Psoas muscle (tissue), 8 donors: Measurements from ENCODE around the gene ATOH1. TPM values are rescaled to one million over a fixed set of nuclear protein-coding genes. Genes with fewer than 3 reads are reported as not detected.

Experiments
- ATAC-seq, 4 donors: fragments of 200-7000 bp; cut with Tn5 transposase; one replicate each; pipeline ENCODE4 v1.9.1; 2020; ENCODE audit warnings: moderate library complexity in 3 of 4, mild to moderate bottlenecking in 2 of 4
- DNase-seq, 2 donors: peaks; one replicate each; pipeline ENCODE4 v3.0.0-alpha.2; 2020
- H3K27ac ChIP-seq: fragments of 200-600 bp; one replicate; pipeline ENCODE4 v1.8.0; 2022
- H3K27me3 ChIP-seq, 3 donors: fragments of 200-600 bp in 1 of 3; one replicate each; pipeline versions ENCODE4 v1.6.1 to v1.8.0; 2013 to 2022; ENCODE audit warnings: low read length in 2 of 3, mild to moderate bottlenecking in 2 of 3, moderate library complexity in 1 of 3; ENCODE audit not compliant: insufficient read depth in 3 of 3
- H3K36me3 ChIP-seq, 2 donors: fragments of 200-600 bp in 1 of 2; one replicate each; pipeline versions ENCODE4 v1.6.1 to v1.8.0; 2013 to 2022; ENCODE audit warnings: low read depth in 1 of 2, mild to moderate bottlenecking in 1 of 2, moderate library complexity in 1 of 2; ENCODE audit not compliant: insufficient read depth in 1 of 2
- H3K4me1 ChIP-seq: fragments of 200-600 bp; one replicate; pipeline ENCODE4 v1.8.0; 2022
- H3K4me3 ChIP-seq: fragments of 200-600 bp; one replicate; pipeline ENCODE4 v1.8.0; 2022; ENCODE audit warnings: mild to moderate bottlenecking
- H3K9me3 ChIP-seq: fragments of 200-600 bp; one replicate; pipeline ENCODE4 v1.8.0; 2022
- CTCF ChIP-seq: fragments of 200-600 bp; IDR thresholded peaks from one replicate; pipeline ENCODE4 v1.8.0; 2022; ENCODE audit warnings: antibody characterized with exemption
- WGBS, 3 donors: extraction: QIAGEN DNeasy Blood & Tissue Kit; methylation state at CpG; one replicate each; pipeline versions ENCODE4 v1.1.6 to v1.1.7; 2013; 5-methylcytosine and 5-hydroxymethylcytosine counted together
- intact Hi-C, 2 donors: fragments of 100-400 bp; cut with DNase I; formaldehyde crosslinking; loops; one replicate each; pipeline versions ENCODE4 v1.11.0 to v1.14.2; 2022
- polyA plus RNA-seq, 3 donors: library from polyadenylated mRNA; stranded (reverse); fragments of 200-250 nt; gene quantifications; one replicate each; pipeline ENCODE4 v1.2.3, GENCODE V29; 2013
- total RNA-seq, 4 donors: library from RNA; stranded (reverse); fragmentation: NEBNext Ultra II Directional in 2 of 4; extraction: Animal tissue kit (Norgen Biotek cat#: 25700) in 2 of 4; gene quantifications; one replicate each; pipeline versions ENCODE4 v1.2.1 to v1.2.4, GENCODE V29; 2021 to 2023
- donor health status: healthy with polysubstance abuse.
- donor health status: DM: no; HTN: no; CAD: no; lungs with moderate emphysema.
- donor health status: Bipolar disorder and iron deficiency.
- donor health status: healthy.
- donor health status: DM: yes; HTN: yes; CAD: no.
- donor health status: DM: no; HTN: no; CAD: no.
- donor health status: DM: no; HTN: no; CAD: no.
- donor health status: DM: yes; HTN: yes; CAD: no.

The ATOH1 gene
- total and polyA plus RNA-seq, 7 donors = not detected

DNA sequence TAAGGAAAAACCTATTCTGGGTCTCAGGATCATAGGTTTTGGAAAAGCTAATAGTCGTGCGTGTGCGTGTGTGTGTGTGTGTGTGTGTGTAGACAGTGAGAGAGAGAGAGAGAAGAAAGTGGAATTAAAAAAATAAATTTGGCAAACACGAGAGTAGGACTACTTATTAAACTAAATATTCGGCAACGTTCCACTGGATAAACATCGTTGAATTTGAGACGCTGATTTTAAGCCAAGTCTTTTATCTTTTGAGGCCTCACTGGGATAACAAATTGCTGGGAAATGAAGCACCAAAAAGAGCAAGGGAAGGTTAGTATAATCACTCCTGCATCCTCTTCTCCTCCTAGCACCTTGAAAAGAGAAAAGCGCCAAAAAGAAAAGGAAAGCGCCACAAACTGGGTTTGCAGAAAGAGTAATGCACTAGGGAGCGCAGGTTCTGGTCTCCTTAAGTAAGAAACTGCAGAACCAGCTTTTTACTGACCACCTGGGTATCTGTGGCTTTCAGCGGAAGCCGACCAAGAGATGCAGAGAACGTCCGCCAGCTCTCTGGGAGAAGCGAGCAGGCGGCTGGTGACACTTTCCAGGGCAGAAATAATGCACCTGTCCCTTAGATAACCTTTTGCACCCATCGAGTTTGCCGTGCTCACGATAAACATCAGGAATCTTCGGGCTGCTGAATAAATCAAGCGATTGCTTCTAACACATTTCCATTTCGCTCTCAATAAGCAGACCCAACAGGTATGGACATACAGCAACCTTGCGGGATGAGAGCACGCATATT, 3.4 kb downstream of the ATOH1 start:
- ATAC-seq (no peak), DNase-seq (no peak)
- H3K27ac ChIP-seq = no peak overlapping the region
- intact Hi-C loops = no loop called here
- no peak for TF ChIP-seq CTCF
- H3K27me3 ChIP-seq = peaks cover 14 to 89% (median 40%) of the 10 kb centered on the region in 3 donors
- H3K36me3 ChIP-seq = no peaks in the 10 kb centered on the region
- H3K4me1 ChIP-seq = peaks cover 4% of the 10 kb centered on the region
- WGBS, 3 donors = 4 to 9% (median 6%) methylated on average over 25 of the region's 25 CpGs
- H3K9me3 ChIP-seq = no peaks in the 10 kb centered on the region
- H3K4me3 ChIP-seq = no peak overlapping the region

GRCh38 chr4:93834249-93835066, 5.9 kb downstream of the ATOH1 start:
- WGBS, 3 donors = 3 to 8% (median 8%) methylated on average over 33 to 42 of the region's 42 CpGs
- intact Hi-C loops = no loop called here
- DNase-seq (no peak), ATAC-seq (no peak)
- Histone ChIP-seq H3K9me3 (no peaks in the 10 kb centered on the region), H3K4me3 (no peak overlapping the region), H3K4me1 (peaks cover 2% of the 10 kb centered on the region), H3K36me3 (no peaks in the 10 kb centered on the region), H3K27ac (no peak overlapping the region), H3K27me3 (peaks cover 14 to 63% (median 28%) of the 10 kb centered on the region in 3 donors)
- TF ChIP-seq CTCF = no peak

GRCh38 chr4:93835929-93836328, 7.4 kb downstream of the ATOH1 start:
- Histone ChIP-seq H3K36me3 (no peaks in the 10 kb centered on the region), H3K27me3 (peaks cover 7 to 48% (median 20%) of the 10 kb centered on the region in 3 donors), H3K9me3 (no peaks in the 10 kb centered on the region), H3K27ac (no peak overlapping the region), H3K4me3 (no peak overlapping the region), H3K4me1 (no peaks in the 10 kb centered on the region)
- no peak for ATAC-seq
- no peak for DNase-seq
- TF ChIP-seq CTCF = no peak
- WGBS, 3 donors = 76 to 93% (median 91%) methylated on average over 1 of the region's 1 CpG
- intact Hi-C loops = no loop called here

DNA sequence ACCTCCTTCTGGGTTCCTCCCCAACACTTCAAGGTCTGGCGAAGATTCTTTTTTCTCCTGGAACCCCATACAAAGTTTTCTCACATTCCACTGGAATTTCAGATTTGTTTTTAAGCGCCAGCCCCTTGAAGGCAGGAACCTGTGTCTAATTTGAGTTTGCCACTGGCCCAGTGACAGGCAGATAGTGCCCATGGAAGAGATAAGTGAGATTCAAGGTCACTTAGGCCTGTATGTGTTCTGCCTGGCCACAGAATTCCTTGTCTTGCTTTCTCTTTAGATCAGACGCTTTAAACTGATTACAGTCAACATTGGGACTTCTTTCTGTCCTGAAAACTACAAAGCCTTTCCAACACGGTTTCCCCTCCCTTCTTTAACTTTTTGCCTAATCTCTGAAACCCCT, 11.2 kb downstream of the ATOH1 start:
- no peak for ATAC-seq
- H3K27me3 ChIP-seq = peaks cover 4 to 11% (median 7%) of the 10 kb centered on the region in 3 donors
- H3K9me3 ChIP-seq = no peaks in the 10 kb centered on the region
- no peak for DNase-seq
- H3K4me1 ChIP-seq = no peaks in the 10 kb centered on the region
- H3K27ac ChIP-seq = no peak overlapping the region
- H3K4me3 ChIP-seq = no peak overlapping the region
- WGBS, 3 donors = 74 to 77% (median 75%) methylated on average over 4 of the region's 4 CpGs
- intact Hi-C loops = no loop called here
- TF ChIP-seq CTCF = no peak
- H3K36me3 ChIP-seq = no peaks in the 10 kb centered on the region
